CD4-positive, alpha-beta T cell treated with Interleukin-10 for 1 hour (primary cell): ENCODE results near the gene NPAS2.

ENCODE experiments used
- DNase-seq: peaks from one replicate; pipeline ENCODE4 v3.0.0-alpha.2; 2020

The NPAS2 gene

DNA sequence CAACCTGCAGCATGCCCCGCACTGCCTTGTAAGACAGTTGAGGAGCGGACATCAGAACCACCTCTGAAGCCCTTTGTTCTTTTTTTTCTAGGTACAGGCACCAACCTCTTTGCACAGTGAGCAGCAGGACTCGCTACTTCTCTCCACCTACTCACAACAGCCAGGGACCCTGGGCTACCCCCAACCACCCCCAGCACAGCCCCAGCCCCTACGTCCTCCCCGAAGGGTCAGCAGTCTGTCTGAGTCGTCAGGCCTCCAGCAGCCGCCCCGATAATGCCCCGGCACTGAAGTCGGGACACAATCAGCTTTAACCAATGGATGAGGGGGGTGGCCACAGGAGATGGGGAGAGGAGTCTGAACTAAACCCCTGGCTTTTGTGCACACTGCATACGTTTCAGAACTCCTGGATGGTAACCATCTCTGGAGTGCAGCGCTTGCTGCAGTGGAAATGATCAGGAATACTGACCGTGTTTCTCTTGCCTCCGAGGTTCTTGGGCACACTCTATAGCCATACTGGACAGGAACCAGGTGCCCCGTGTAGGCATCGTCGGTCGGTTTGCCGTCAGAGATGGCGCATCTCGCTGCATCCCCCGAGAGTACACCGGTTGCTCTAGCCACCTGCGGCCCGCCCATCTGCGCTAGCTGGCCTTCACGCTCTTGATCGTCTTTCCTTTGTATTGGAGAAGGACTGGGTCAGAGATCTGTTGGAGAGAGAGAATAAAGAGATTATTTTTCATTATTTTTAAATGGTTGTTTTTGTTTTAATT is 175.6 kb downstream of the NPAS2 start:
- DNase-seq: no peak

DNA sequence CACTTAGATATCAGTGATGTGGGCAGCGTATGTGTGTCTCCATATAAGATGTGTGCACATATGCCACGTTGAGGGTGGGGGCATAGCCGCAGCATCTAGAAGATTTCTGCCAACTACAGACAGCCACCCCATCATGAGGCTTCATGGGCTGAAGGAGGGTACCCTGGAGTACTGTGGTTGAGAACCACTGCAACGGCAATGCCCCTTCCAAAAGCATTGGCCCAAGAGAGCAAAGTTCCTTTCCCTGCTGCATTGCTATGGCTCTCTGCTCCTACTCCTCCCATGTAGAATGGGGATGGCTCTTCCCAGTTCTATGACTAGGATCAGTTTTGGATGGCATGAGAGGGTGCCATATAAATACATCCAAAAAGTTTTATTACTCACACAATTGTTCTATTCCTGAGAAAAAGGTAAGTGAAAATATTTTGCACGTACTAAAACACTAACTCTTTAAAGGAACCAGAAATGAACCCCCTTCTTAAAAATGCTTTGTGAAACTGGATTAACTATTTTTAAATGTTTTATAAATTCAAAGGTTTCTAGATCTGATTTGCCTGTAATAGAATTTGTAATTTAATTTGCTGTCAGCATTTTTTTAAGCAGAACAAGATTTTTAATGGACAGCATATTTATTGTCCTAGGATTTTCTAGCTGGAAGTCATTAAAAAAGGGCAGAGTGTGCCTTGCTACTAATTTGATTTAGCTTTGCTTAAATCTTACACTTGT is 177.7 kb downstream of the NPAS2 start:
- DNase-seq: no peak

DNA sequence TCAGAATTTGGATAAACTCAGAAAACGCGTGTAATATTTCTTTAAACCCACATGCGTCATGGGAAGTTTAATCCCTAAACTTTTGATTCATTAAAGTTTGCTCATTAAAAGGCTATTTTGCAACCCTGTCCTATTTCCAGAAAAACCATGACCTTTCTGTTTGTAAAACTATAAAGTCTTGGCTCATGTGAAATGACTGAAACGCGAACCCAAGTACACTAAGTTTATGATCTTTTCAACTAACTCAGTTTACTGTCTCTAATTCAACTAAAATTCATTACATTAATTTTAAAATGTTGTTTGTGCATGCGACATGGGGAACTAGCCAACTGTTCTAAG is 178.3 kb downstream of the NPAS2 start:
- DNase-seq: no peak

DNA sequence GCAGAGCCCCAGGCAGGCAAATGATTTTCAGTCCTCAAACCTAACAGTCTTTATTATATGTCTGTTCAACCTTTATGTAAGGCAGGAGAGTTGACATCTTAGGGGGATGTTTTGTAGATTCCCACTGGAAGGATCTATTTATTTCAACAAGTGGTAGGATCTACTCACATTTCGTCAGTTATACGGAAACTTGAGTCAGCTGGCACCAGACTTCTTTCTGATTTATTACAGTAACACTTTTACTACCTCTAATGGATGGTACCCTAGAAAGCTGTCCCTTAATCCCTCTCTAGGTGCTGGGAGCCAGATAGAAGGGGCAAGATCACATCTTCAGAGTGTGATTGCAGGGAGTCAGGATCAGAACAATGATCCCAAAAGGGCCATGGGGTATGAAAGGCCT is 180.1 kb downstream of the NPAS2 start:
- no peak for DNase-seq

DNA sequence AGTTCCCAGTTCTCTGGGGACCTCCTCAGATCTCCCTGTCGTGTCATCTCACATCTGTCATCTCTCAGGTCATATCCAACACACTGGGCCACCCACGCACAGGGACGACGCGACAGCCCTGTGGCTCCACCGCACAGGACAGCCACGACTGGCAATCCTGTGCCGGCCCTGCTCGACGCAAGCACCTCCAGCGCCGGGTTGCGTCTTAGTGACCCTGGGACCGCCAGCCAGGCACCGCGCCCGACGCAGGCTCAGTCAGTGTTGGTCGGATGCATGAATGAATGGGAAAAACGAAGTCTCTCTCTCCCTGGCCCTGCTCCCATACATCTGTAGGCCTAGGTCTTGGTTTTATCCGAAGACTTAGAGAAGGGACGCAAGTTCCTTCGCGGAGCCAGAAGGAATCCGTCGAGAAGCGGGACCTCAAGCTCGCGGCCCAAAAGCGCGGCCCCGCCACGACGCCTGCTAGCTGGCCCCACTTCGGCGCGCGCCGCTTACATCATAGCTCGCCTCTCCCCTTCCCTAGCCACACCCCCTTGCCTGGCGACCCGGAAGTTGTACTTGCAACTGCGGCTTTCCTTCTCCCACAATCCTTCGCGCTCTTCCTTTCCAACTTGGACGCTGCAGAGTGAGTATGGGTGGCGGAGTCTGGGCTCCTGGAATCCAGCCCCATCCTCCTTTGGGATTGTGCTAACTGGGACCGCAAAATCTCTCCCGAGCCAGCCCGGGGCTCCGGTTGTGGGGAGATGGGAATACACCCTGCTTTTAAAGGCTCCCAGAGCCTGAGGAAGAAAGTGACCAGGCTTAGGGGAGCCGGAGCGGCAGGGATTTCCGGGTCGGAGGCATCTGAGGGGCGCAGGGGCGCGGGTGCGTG is 182.0 kb downstream of the NPAS2 start, which contains the start of gene RPL31:
Gene RPL31, plus strand, starts transcription at position 599 of the 871 bp plus-strand sequence. CDS start 413 bp downstream, outside the sequence.
- peak; percentile 97 for DNase-seq

DNA sequence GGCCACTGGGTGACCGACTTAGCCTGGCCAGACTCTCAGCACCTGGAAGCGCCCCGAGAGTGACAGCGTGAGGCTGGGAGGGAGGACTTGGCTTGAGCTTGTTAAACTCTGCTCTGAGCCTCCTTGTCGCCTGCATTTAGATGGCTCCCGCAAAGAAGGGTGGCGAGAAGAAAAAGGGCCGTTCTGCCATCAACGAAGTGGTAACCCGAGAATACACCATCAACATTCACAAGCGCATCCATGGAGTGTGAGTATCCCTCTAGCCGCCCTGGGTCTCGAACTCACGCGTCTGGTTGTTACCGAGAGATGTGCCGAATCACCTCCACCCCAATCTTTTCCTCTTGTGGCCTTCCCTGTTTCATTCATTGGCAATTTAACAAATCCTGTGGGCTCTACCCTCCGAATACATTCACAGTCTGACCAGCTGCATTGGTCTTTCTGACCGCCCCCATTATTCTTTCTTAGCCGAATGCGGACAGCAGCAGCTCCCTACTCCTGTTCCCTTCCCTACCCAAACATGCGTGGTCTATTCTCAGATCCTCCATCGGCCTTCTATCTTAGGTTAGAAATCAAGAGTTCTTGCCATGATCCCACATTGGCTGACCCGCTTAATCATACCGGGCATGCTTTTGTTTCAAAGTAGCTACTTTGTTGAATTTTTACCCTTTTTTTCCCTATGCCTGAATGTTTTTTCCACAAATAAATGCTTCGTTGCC is 182.8 kb downstream of the NPAS2 start:
- DNase-seq: no peak

DNA sequence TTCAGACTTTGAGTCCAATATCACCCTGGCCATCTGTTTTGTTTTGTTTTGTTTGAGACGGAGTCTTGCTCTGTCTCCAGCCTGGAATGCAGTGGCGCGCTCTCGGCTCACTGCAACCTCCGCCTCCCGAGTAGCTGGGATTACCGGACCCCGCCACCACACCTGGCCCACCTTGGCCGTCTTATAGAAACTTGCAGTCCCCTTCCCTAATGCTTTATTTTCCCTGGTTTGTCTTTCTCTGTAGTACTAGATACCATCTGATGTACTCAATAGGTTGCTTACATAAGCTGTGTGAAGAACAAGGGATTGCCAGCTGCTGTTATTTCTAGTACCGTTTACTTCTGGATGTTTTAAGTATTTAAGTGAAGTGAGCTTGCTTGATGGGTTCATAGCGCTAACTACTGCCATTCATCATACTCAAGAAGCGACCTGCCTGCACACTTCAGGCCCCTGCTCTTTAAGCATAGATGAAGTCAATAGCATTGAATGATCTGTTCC is 183.4 kb downstream of the NPAS2 start:
- no peak for DNase-seq

DNA sequence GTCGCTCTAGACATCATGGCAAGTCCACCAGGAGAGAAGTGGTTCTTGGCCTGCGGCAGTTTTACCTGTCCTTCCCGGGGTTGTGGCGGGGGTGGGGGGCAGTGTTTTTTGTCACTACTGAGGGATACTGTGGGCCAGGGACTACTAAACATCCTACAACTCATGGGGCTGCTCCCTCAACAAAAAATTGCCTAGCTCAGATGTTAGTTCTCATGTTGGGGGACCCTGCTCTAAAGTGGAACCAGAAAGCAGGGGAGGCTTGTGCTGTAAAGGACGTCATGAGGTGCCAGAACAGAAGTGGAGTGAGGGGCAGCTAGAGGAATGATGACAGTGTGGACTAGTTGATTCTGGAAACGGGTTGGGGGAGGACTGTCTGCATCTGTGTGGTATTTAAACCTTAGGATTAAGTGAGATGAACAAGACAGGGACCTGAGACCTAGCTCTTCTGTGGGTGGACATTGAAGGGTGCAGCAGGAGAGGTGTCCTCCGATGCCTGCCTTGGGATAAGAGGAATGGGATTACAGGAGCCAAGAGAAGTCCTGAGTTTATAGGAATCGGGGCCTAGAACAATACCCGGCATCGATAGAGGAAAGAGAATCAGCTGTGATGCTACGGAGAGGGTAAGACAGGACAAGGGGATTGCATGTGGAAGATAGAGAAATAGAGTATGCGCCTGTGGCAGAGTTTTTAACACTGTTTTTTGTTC is 184.8 kb downstream of the NPAS2 start:
- DNase-seq: no peak

DNA sequence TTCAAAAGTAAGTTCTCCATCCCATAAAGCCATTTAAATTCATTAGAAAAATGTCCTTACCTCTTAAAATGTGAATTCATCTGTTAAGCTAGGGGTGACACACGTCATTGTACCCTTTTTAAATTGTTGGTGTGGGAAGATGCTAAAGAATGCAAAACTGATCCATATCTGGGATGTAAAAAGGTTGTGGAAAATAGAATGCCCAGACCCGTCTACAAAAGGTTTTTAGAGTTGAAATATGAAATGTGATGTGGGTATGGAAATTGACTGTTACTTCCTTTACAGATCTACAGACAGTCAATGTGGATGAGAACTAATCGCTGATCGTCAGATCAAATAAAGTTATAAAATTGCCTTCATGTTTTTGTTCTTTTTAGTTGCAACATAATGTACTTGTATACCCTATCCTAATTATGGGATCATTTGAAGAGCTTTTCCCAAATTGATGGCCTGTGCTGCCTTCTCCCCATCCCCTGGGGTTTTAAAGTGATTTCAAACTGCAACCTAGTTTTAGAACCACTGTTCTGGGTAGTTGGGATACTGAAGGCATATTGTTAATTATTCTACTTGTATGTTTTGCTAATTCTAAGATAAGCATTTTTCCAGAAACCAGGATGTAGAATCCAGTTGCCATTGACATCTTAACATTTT is 186.3 kb downstream of the NPAS2 start:
- DNase-seq: no peak

DNA sequence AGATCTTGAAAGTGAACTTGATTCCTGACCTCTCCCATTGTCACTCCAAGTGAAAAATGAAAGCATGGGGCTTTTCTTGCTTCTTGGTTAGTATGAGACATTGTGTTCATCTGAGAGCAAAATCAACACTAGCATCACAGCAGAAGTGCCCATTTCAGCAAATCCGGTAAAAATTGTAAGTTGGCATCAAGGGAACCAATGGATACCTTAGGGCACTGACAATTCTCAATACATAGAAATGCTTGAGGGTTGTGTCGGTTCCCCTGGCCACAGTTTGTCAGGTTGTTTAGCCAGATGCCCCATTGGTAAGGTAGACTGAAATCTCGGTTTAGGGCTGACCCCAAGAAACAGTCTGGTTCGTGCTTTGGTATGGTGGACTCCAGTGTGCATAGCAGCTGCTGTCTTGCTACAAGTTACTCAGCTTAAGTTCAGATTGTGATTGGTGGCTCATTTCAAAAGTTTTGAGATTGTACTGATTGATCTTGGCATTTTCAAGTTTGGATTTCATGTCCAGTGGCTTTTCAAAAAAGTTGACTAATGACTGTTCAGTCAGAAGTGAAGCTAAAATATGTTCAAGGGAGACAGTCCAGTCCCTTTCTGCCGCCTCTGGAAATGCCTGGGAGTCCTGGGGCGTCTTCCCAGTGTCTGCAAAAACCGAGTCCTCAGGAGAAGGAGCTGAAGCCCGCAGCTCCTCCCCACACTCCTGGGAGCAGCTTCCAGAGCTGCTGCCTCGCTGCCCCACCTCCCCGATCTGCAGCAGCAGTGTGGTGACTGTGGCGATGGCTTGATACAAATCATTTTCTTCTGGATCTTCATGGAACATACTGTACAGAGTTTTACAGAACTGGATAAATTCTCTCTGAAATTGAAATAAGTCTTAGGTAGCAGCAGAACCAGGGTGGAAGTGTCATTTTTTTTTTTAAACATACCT is 187.7 kb downstream of the NPAS2 start:
- DNase-seq: no peak

DNA sequence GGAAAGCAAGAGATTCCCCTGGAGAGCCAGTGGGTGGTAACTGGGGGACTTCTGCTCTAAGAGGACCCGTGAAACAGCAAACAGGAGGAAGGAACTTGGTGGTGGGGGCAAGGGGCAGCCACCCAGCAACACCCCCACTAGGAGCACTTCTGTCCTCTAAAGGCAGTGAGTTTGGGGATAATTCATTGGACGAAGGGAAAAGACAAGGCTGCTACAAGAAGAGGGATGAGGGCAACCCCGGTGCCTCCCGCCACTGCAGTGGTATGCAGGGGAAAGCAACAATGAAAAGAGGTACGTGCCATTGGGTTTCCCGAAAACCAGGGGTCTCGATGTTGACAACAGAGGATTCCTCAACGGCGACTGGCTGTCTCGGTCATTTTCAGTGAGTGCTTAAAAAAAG is 191.2 kb downstream of the NPAS2 start:
- DNase-seq: no peak

DNA sequence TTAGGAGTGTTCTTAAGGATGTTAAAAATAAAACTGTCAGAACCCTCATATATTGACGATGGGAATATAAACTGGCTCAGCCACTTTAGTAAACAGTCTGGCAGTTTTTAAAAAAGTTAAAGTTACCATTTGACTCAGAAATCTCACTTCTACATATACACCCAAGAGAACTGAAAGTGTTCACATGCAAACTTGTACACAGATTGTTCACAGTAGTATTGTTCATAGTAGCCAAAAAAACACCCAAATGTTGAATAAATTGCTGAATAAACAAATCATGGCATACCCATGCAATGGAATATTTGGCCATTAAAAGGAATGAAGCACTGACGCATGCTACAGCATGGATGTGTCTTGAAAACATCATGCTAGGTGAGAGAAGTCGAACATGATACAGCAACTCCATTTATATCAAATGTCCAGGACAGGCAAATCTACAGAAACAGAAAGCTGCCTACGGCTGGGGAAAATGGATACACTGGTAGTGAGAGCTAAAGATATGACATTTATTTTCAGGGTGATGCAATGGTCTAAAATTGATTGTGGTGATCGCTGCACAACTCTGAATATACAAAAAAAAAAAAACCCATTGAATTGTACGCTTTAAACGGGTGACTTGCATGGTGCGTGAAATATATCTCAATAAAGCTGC is 192.2 kb downstream of the NPAS2 start:
- no peak for DNase-seq

DNA sequence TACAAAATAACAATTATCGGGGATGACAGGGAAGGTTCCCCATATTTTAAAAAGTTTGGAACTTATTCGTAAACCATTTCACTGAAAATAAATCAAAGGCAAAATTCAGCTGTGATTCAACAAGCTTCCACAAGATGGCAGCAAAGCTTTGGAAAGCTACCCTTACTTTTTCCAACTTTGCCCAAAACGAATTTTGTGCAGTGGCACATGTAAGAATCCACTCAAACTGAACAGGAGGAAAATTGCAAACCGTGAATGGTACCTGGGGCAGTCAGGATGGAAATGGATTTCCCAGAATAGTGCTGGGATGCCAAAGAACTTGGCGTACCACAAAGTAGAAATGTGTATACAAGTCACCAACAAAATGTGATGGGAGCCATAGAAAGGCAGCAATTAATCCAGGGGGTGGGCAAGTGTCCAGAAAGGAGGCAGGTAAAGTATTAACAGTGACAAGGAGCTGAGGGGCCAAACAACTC is 192.8 kb downstream of the NPAS2 start:
- DNase-seq: peak; percentile 61

DNA sequence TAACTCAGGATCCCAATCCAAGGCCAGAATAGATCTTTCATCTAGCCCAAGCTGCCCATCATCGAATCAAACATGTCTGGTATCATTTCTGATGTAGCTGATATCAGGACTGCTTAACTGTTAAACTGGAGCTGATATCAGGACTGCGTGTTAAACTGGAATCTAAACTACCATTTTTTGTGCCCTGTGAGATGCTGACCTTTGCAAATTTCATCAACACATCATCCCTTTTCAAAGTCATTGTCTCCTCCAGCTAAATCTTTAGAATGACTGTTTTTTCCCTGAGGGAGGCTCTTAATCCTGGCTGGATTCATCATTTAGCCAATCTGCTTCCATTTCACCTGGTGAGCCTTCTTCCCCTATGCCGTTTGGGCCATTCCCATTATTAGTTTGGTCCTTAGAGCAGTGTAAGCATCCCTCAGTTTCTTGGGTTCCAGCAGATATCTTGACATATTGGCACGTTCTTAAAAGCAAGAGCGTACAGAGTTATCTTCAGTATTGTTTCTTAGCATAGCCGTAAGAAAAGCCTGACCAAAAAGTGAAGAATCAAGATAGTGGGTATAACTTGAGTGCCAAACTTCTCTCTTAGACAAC is 194.4 kb downstream of the NPAS2 start:
- DNase-seq: no peak

DNA sequence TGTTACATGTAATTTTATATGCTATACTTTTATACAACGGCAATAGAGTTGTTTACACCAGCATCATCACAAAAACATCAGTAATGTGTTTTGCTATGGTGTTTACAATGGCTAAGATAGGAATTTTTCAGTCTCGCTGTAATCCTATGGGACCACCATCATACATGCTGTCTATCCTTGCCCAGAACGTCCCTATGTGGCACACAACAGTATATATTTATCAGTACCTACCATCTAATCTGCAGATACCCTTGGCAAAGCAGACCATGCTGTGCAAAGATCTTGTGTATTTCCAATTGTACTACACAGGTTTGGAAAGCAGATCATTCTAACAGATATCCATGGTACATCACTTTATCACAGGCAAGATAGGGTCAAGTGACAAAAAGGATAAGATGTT is 197.4 kb downstream of the NPAS2 start:
- no peak for DNase-seq

DNA sequence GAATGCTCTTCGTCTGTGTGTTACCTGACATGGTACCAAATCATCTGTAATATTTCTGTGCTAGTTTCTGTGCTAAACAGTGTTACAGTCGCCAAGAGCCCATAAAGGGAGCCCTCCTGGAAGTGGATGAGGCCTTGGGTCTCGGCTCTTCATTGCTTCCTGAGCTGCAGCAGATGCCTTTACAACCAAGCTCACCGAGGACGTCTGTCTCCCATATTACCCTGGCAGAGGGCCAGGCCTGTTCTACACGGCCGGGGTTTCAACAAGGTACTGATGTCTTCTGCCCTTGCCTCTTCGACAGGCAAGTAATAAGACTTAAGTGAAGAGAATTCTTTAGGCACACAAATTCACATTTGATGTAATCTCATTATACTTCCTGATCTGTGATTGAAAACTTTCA is 199.0 kb downstream of the NPAS2 start:
- DNase-seq: no peak

DNA sequence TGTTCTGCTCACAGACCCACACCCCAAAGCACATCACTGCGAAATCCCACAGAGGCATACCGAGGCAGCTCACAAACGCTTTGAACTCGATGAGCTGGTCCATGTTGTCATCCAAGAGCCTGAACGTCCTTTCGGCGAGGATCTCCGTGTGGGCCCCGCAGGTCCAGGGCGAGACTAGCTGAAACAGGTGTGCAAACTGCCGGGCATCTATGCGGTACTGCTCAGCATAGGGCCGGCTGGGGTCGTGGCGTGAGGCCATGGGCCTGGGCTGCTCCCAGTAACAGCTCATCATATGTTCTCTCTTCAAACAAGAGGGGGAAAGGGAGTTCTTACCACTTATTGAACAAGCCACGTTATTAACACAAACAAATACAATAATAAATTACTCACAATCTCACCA is 202.3 kb downstream of the NPAS2 start:
- DNase-seq: no peak

DNA sequence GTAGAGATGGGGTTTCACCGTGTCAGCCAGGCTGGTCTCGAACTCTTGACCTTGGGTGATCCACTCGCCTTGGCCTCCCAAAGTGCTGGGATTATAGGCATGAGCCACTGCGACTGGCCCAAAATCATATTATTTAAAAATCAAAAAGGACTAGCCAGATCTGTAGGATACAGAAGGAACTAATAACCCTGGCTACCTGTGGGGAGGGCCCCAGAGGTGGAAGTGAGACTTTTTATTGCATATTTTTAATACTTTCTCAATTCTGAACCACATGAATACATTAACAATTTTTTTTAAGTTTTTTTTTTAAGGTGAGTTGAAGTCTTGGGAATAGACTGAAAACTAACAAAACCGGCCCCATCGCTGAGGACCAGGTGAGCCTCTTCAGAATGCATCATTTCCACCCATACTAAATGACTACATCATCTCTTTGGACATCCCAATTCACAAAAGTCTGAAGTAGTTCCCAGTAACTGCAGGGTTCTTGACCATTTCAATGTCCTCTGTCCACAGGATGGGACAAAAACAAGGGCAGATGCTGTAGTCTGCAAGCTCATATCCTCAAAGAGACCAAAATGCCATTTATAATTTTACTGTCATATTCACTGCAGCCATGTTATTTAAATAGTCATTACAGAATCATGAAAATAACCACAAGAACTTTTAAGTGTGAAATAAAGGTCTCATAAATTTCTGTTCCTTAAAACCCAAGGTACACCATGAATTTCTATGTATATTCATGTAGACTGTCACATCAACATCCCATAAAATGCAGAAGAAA is 203.6 kb downstream of the NPAS2 start:
- DNase-seq: no peak
